Measurements from ENCODE around the gene ANKS1B.

Gene ANKS1B

GRCh38 chr12:98864363-98864762 is 1120.4 kb downstream of the ANKS1B start:
- ATAC-seq: no peak
- no peak for TF ChIP-seq ZC3H10 (CRISPR knock-in tag; IDR thresholded peaks at IDR 0.05)
- no peak for TF ChIP-seq GLIS3 (CRISPR knock-in tag; IDR thresholded peaks at IDR 0.05)
- TF ChIP-seq TCF4 (CRISPR knock-in tag; IDR thresholded peaks at IDR 0.05; ENCODE audit: borderline replicate concordance): no peak
- TF ChIP-seq ZNF8 (CRISPR knock-in tag; IDR thresholded peaks at IDR 0.05): no peak
- no peak for TF ChIP-seq RARB (CRISPR knock-in tag; IDR thresholded peaks at IDR 0.05)
- no peak for TF ChIP-seq POU6F1 (CRISPR knock-in tag; IDR thresholded peaks at IDR 0.05; ENCODE audit: borderline replicate concordance, low read depth)
- TF ChIP-seq CSRNP3 (CRISPR knock-in tag; IDR thresholded peaks at IDR 0.05): no peak
- TF ChIP-seq ARNTL (CRISPR knock-in tag; IDR thresholded peaks at IDR 0.05; ENCODE audit: borderline replicate concordance, low read depth): no peak
- TF ChIP-seq, protein P1, sequence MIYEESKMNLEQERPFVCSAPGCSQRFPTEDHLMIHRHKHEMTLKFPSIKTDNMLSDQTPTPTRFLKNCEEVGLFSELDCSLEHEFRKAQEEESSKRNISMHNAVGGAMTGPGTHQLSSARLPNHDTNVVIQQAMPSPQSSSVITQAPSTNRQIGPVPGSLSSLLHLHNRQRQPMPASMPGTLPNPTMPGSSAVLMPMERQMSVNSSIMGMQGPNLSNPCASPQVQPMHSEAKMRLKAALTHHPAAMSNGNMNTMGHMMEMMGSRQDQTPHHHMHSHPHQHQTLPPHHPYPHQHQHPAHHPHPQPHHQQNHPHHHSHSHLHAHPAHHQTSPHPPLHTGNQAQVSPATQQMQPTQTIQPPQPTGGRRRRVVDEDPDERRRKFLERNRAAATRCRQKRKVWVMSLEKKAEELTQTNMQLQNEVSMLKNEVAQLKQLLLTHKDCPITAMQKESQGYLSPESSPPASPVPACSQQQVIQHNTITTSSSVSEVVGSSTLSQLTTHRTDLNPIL (CRISPR knock-in tag; IDR thresholded peaks at IDR 0.05; ENCODE audit: low read depth): no peak
- TF ChIP-seq PPARA (CRISPR knock-in tag; IDR thresholded peaks at IDR 0.05; ENCODE audit: borderline replicate concordance): no peak
- TF ChIP-seq, protein P2, sequence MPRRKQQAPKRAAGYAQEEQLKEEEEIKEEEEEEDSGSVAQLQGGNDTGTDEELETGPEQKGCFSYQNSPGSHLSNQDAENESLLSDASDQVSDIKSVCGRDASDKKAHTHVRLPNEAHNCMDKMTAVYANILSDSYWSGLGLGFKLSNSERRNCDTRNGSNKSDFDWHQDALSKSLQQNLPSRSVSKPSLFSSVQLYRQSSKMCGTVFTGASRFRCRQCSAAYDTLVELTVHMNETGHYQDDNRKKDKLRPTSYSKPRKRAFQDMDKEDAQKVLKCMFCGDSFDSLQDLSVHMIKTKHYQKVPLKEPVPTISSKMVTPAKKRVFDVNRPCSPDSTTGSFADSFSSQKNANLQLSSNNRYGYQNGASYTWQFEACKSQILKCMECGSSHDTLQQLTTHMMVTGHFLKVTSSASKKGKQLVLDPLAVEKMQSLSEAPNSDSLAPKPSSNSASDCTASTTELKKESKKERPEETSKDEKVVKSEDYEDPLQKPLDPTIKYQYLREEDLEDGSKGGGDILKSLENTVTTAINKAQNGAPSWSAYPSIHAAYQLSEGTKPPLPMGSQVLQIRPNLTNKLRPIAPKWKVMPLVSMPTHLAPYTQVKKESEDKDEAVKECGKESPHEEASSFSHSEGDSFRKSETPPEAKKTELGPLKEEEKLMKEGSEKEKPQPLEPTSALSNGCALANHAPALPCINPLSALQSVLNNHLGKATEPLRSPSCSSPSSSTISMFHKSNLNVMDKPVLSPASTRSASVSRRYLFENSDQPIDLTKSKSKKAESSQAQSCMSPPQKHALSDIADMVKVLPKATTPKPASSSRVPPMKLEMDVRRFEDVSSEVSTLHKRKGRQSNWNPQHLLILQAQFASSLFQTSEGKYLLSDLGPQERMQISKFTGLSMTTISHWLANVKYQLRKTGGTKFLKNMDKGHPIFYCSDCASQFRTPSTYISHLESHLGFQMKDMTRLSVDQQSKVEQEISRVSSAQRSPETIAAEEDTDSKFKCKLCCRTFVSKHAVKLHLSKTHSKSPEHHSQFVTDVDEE (CRISPR knock-in tag; IDR thresholded peaks at IDR 0.05): no peak

DNA sequence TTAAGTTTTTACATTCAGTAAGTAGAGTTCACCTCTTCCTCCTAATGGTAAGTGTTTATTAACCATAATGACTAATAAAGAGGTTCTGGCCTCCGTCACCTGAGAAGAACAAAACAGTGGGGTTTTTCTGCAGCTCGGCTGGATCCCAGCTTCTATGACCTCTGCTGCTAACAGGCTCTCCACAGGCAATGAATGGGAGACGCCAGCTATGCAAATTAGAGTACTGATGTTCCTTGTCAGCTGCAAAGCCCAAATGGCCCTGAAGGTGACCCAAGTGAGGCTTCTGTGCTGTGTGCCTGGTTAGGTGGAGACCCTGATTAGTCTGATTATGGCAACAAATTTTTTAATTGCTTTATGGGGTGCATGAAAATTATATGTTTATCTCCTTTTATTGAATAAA is 1121.6 kb downstream of the ANKS1B start:
- no peak for ATAC-seq
- TF ChIP-seq ZNF565 (CRISPR knock-in tag; conservative IDR thresholded peaks at IDR 0.05; ENCODE audit: low read depth) (no peak), CSRNP3 (CRISPR knock-in tag; IDR thresholded peaks at IDR 0.05) (no peak), ZNF70 (CRISPR knock-in tag; IDR thresholded peaks at IDR 0.05) (no peak), PPARA (CRISPR knock-in tag; IDR thresholded peaks at IDR 0.05; ENCODE audit: borderline replicate concordance) (no peak), TOX (CRISPR knock-in tag; IDR thresholded peaks at IDR 0.05; ENCODE audit: borderline replicate concordance) (no peak), RARB (CRISPR knock-in tag; IDR thresholded peaks at IDR 0.05) (no peak)
- TF ChIP-seq, protein P2 (CRISPR knock-in tag; IDR thresholded peaks at IDR 0.05): no peak

DNA sequence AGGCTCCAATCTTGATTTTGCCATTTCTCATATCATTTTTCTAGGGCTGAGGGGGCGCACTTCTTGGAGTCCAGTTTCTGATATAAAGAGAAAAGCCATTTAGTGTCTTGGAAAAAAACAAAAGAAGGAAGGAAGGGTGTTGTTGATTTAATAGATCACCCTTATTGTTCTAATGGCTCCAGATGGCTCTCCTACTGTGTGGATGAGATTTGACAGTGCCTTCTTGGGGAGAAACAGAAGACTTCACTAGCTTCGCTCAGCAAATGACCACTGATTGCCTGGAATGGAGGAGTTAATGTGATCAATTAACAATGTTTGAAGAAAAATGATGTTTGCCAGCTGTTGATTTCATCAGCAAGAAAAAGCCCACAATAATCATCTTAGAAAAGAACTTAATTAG is 1123.5 kb downstream of the ANKS1B start:
- ATAC-seq: no peak
- TF ChIP-seq RARB (CRISPR knock-in tag; IDR thresholded peaks at IDR 0.05) (no peak), CSDC2 (CRISPR knock-in tag; IDR thresholded peaks at IDR 0.05) (no peak), ISL1 (CRISPR knock-in tag; IDR thresholded peaks at IDR 0.05) (no peak), ARNTL (CRISPR knock-in tag; IDR thresholded peaks at IDR 0.05; ENCODE audit: borderline replicate concordance, low read depth) (no peak), OSR1 (CRISPR knock-in tag; IDR thresholded peaks at IDR 0.05) (no peak), ZC3H10 (CRISPR knock-in tag; IDR thresholded peaks at IDR 0.05) (no peak), BACH2 (CRISPR knock-in tag; IDR thresholded peaks at IDR 0.05; ENCODE audit: borderline replicate concordance) (no peak), PPARA (CRISPR knock-in tag; IDR thresholded peaks at IDR 0.05; ENCODE audit: borderline replicate concordance) (no peak), POU6F1 (CRISPR knock-in tag; IDR thresholded peaks at IDR 0.05; ENCODE audit: borderline replicate concordance, low read depth) (no peak), GLIS3 (CRISPR knock-in tag; IDR thresholded peaks at IDR 0.05) (no peak)
- TF ChIP-seq, protein P2 (CRISPR knock-in tag; IDR thresholded peaks at IDR 0.05): no peak
